Upper lobe of left lung (tissue), 4 donors: ENCODE data around the gene EPB41L4B.

ENCODE experiments used
- EP300 ChIP-seq, 4 donors: sonication (generic); formaldehyde crosslinking; IDR thresholded peaks; one replicate each; pipeline ENCODE4 v1.5.1; 2017; ENCODE audit warnings: antibody characterized with exemption in 4 of 4, control low read depth in 2 of 4
- POLR2AphosphoS5 ChIP-seq, 2 donors: sonication (generic); formaldehyde crosslinking; IDR thresholded peaks; one replicate each; pipeline ENCODE4 v1.5.1; 2017; ENCODE audit warnings: antibody characterized with exemption in 2 of 2

- TF ChIP-seq POLR2AphosphoS5 (IDR thresholded peaks at IDR 0.05) (no peak), EP300 (IDR thresholded peaks at IDR 0.05) (no peak)
Observed at GRCh38 chr9:109242741-109243140, 78.1 kb downstream of the EPB41L4B start.
